Endothelial cell of umbilical vein (primary cell): Measurements from ENCODE around the gene RTF2. TPM values are rescaled to one million over a fixed set of nuclear protein-coding genes. Genes with fewer than 3 reads are reported as not detected.

Experiments
- BruUV-seq: library from RNA; stranded (reverse); fragments of 400-500 nt; replicated peaks from 2 replicates; lab custom pipeline; 2021; lab: Mats Ljungman, UMichigan
- CTCF ChIA-PET: fragments of 300-600, 350-600 bp; sonication (Branson Sonifier 250); formaldehyde crosslinking; loops from one replicate; lab custom pipeline; 2021; ENCODE audit warnings: antibody characterized with exemption, inconsistent platforms; lab: Charles Lee
- POLR2A ChIA-PET: fragments of 300-600, 350-600 bp; sonication (Branson Sonifier 250); formaldehyde crosslinking; loops from one replicate; lab custom pipeline; 2021; ENCODE audit warnings: antibody characterized with exemption, inconsistent platforms; lab: Charles Lee
- DNase-seq: peaks from one replicate; pipeline ENCODE4 v3.0.0-alpha.2; 2011; ENCODE audit warnings: low read depth, low spot score
- FAIRE-seq: peaks from 2 replicates; lab custom pipeline; 2011; peaks lifted over from hg19 to GRCh38; lab: Jason Lieb, UNC
- H2AFZ ChIP-seq: 2 replicates; pipeline ENCODE4 v1.6.0; 2012; ENCODE audit warnings: low read depth, low read length, control low read depth, inconsistent platforms
- H3K27ac ChIP-seq: 2 replicates; pipeline ENCODE4 v1.5.1; 2011; ENCODE audit warnings: low read depth, mild to moderate bottlenecking, control low read depth, low read length, moderate library complexity; ENCODE audit not compliant: insufficient read depth
- H3K27me3 ChIP-seq, 2 experiments: 2 replicates each; pipeline versions ENCODE4 v1.6.0 to v1.6.1; 2011; ENCODE audit warnings: low read length in 2 of 2, mixed read lengths in 1 of 2; ENCODE audit not compliant: control insufficient read depth in 2 of 2, insufficient read depth in 2 of 2
- H3K36me3 ChIP-seq, 2 experiments: 2 replicates in 1 of 2; 3 replicates in 1 of 2; pipeline ENCODE4 v1.5.1; 2011; ENCODE audit warnings: low read length in 2 of 2, mild to moderate bottlenecking in 1 of 2, moderate library complexity in 1 of 2; ENCODE audit not compliant: control insufficient read depth in 2 of 2, insufficient read depth in 2 of 2; ENCODE audit errors: extremely low read depth in 1 of 2
- H3K4me1 ChIP-seq: 3 replicates; pipeline ENCODE4 v1.5.1; 2011; ENCODE audit warnings: mild to moderate bottlenecking, low read length; ENCODE audit not compliant: control insufficient read depth, insufficient read depth; ENCODE audit errors: extremely low read depth
- H3K4me2 ChIP-seq: 2 replicates; pipeline ENCODE4 v1.6.1; 2011; ENCODE audit warnings: low read length, control low read depth, mixed read lengths; ENCODE audit not compliant: insufficient read depth
- H3K4me3 ChIP-seq, 3 experiments: fragments of 200-600 bp in 1 of 3; sonication (generic), shearing (Covaris generic) in 1 of 3; replicated peaks in 1 of 3; 2 replicates each; pipeline ENCODE4 v1.5.1; 2011 to 2016; ENCODE audit warnings: control low read depth in 3 of 3, low read length in 3 of 3, mild to moderate bottlenecking in 2 of 3, inconsistent platforms in 1 of 3, low read depth in 1 of 3, moderate library complexity in 1 of 3; ENCODE audit not compliant: insufficient read depth in 1 of 3
- H3K79me2 ChIP-seq: 2 replicates; pipeline ENCODE4 v1.6.0; 2012; ENCODE audit warnings: low read length, inconsistent platforms; ENCODE audit not compliant: control insufficient read depth, insufficient read depth
- H3K9ac ChIP-seq: replicated peaks from 2 replicates; pipeline ENCODE3; 2011; ENCODE audit warnings: low read length, control low read depth; ENCODE audit not compliant: insufficient read depth; ENCODE audit errors: extremely low read depth
- H3K9me1 ChIP-seq: replicated peaks from 3 replicates; pipeline ENCODE4 v1.6.0; 2011; ENCODE audit warnings: mild to moderate bottlenecking, low read length; ENCODE audit not compliant: control insufficient read depth, insufficient read depth; ENCODE audit errors: extremely low read depth
- H3K9me3 ChIP-seq: replicated peaks from 2 replicates; pipeline ENCODE4 v1.5.1; 2012; ENCODE audit warnings: low read length, inconsistent platforms; ENCODE audit not compliant: control insufficient read depth, insufficient read depth
- H4K20me1 ChIP-seq: replicated peaks from 2 replicates; pipeline ENCODE3; 2011; ENCODE audit warnings: mild to moderate bottlenecking, low read length; ENCODE audit not compliant: control insufficient read depth, insufficient read depth; ENCODE audit errors: extremely low read depth
- CTCF ChIP-seq, 2 donors: IDR thresholded peaks; 1 replicate in 1 of 2; 2 replicates in 1 of 2; pipeline ENCODE4 v1.5.1; 2011; ENCODE audit warnings: low read length in 2 of 2, mild to moderate bottlenecking in 2 of 2, moderate library complexity in 2 of 2, control low read depth in 1 of 2, inconsistent platforms in 1 of 2, low read depth in 1 of 2; ENCODE audit not compliant: insufficient read depth in 1 of 2; ENCODE audit errors: extremely low read depth in 1 of 2
- EZH2 ChIP-seq: IDR thresholded peaks from 2 replicates; pipeline ENCODE4 v1.6.1; 2012; ENCODE audit warnings: borderline replicate concordance, low read depth, mild to moderate bottlenecking, moderate library complexity, low read length, inconsistent platforms; ENCODE audit not compliant: severe bottlenecking
- FOS ChIP-seq: IDR thresholded peaks from 2 replicates; pipeline ENCODE4 v1.6.1; 2011; ENCODE audit warnings: mild to moderate bottlenecking, low read length, moderate library complexity, borderline replicate concordance; ENCODE audit not compliant: insufficient read depth
- GATA2 ChIP-seq: IDR thresholded peaks from 2 replicates; pipeline ENCODE4 v1.7.0; 2011; ENCODE audit warnings: low read depth, mild to moderate bottlenecking, moderate library complexity, mixed read lengths, low read length; ENCODE audit not compliant: insufficient read length, insufficient read depth
- JUN ChIP-seq: IDR thresholded peaks from 2 replicates; pipeline ENCODE4 v1.6.1; 2011; ENCODE audit warnings: borderline replicate concordance, low read depth; ENCODE audit not compliant: insufficient read length, insufficient read depth
- MYC ChIP-seq: IDR thresholded peaks from one replicate; pipeline ENCODE4 v1.6.1; 2011; ENCODE audit warnings: mild to moderate bottlenecking, low read depth, low read length
- POLR2A ChIP-seq: IDR thresholded peaks from 2 replicates; pipeline ENCODE4 v1.6.1; 2012; ENCODE audit warnings: low read depth, mild to moderate bottlenecking, control low read depth, low read length
- POLR2AphosphoS5 ChIP-seq: IDR thresholded peaks from 2 replicates; pipeline ENCODE4 v1.6.1; 2012; ENCODE audit warnings: low read depth, mild to moderate bottlenecking, control low read depth, low read length, moderate library complexity; ENCODE audit not compliant: insufficient read depth
- dilution Hi-C: fragments of 300-500 bp; cut with MboI; formaldehyde crosslinking; loops from one replicate; pipeline ENCODE4 v1.15.0; 2019; ENCODE audit warnings: low sequenced_read_pairs; ENCODE audit not compliant: extremely low pct_ligation_motif_present
- intact Hi-C: fragments of 100-400 bp; cut with micrococcal nuclease; formaldehyde crosslinking; loops from one replicate; pipeline ENCODE4 v1.10.0; 2022
- polyA plus RNA-seq, 4 experiments: library from polyadenylated mRNA; depleted of rRNA in 3 of 4; stranded (reverse) in 3 of 4; unstranded in 1 of 4; fragments of >200 nt; gene quantifications; 2 replicates each; pipeline versions ENCODE4 v1.2.1 to v1.2.3, GENCODE V29; 2011 to 2012; ENCODE audit warnings: missing spikeins in 1 of 4
- total RNA-seq: library from RNA; stranded (reverse); gene quantifications from 2 replicates; pipeline ENCODE4 v1.2.3, GENCODE V29; 2021
- TF ChIP-seq, protein P1 (sequence below): IDR thresholded peaks from 2 replicates; pipeline ENCODE4 v1.6.1; 2011; ENCODE audit not compliant: insufficient read depth, insufficient read length

Gene RTF2
- total and polyA plus RNA-seq, 2 donors (not counting 3 experiments of a cell fraction or from before 2014, with no cell fraction given) = 68.8 to 84.7 TPM

GRCh38 chr20:56516631-56517030 is 48.2 kb downstream of the RTF2 start:
- Histone ChIP-seq H3K9me3 (no peaks in the 10 kb centered on the region), H3K36me3 (peaks cover 11 to 39% of the 10 kb centered on the region in 2 experiments), H2AFZ (no peak overlapping the region), H3K27me3 (no peaks in the 10 kb centered on the region), H3K79me2 (no peaks in the 10 kb centered on the region), H3K27ac (no peak overlapping the region), H3K9ac (no peak overlapping the region), H4K20me1 (no peaks in the 10 kb centered on the region), H3K4me3 (no peak overlapping the region), H3K9me1 (no peaks in the 10 kb centered on the region), H3K4me2 (no peak overlapping the region), H3K4me1 (no peaks in the 10 kb centered on the region)
- POLR2A ChIA-PET = no interaction called here
- no peak for DNase-seq
- TF ChIP-seq EZH2 (no peak), JUN (no peak), POLR2A (no peak), FOS (no peak), POLR2AphosphoS5 (no peak), CTCF (IDR thresholded peaks at IDR 0.05; ENCODE audit: extremely low read depth in 1 of 2, insufficient read depth in 1 of 2, low read depth in 1 of 2, low read length in 2 of 2) (no peak), MYC (no peak), GATA2 (no peak)
- TF ChIP-seq, protein P1, sequence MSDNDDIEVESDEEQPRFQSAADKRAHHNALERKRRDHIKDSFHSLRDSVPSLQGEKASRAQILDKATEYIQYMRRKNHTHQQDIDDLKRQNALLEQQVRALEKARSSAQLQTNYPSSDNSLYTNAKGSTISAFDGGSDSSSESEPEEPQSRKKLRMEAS = no peak
- no TSS peak for BruUV-seq
- dilution Hi-C loops (no loop called here), intact Hi-C loops (loop anchor here (1.0 kb wide), 1 partner anchor 116 kb away; no protein-coding TSS in a partner anchor)
- CTCF ChIA-PET = interaction anchor here (1.0 to 1.6 kb wide), 2 partner anchors 9 to 11 kb away, joined by 3 to 4 read pairs; partner anchors contain the start of gene FAM209A
- no peak for FAIRE-seq
